HG03442 (cell line): ENCODE results near the gene DGCR8.
"Not testable (repeated sequence)": the region's sequence is repeated elsewhere in the genome, so short reads cannot be mapped to it uniquely, and the experiment has no call there.

Experiments
- ATAC-seq: cut with Tn5 transposase; IDR thresholded peaks from one replicate; pipeline ENCODE4 v1.9.1; 2021; ENCODE audit warnings: mild to moderate bottlenecking, moderate library complexity; ENCODE audit not compliant: unreplicated experiment

DGCR8 gene

GRCh38 chr22:20149257-20150250 lies 69.5 kb downstream of the DGCR8 start:
- ATAC-seq, result no peak

DNA sequence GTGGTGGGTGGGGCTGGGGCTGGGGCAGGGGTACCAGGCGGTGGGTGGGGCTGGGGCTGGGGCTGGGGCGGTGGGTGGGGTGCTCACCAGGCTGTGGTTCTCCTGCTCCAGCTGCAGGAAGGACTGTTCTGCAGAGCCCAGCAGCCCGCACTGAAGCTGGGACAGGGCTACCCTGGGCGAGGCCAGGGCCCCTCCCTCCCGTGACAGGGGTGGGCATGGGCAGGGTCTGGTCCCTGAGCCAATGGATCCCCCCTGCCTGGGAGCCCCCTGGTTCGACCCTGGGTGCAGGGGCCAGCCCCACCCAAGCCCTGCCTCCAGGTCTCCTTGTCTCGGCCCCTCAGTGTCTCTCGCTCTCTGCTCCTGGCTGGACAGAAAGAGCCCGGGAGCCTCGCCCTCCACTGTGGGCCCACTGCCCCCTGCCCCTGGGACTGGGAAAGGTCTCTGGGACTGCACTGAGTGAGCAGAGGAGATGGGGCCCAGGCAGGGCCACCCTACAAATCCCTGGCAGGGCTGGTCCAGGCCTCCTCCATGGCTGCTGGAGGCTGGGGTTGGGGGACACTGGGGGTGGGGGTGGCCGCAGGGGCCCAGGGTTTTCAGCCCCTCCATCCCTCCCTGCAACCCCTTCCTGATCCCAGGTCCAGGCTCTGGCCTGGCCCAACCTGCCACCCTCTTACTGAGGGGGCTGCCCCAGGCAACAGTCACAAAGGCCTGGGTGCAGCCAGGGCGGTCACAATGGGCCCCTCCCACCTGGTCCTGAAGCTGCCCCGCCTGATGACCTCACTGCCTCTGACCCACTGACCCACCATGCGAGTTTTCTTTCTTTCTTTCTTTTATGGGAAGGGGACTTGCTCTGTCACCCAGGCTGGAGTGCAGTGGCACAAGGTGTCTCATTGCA lies 70.6 kb downstream of the DGCR8 start, which contains the start of gene CCDC188:
Gene CCDC188 (minus strand): TSS at position 675 of the 895 bp plus-strand sequence. CDS start 69 bp downstream, at position 606.
- no peak for ATAC-seq

GRCh38 chr22:20151276-20151588 lies 71.2 kb downstream of the DGCR8 start:
- ATAC-seq, result no peak

- ATAC-seq, result no peak
Observed at GRCh38 chr22:20152464-20152890, 72.4 kb downstream of the DGCR8 start.

GRCh38 chr22:20153945-20154344 lies 73.9 kb downstream of the DGCR8 start:
- ATAC-seq, result no peak

DNA sequence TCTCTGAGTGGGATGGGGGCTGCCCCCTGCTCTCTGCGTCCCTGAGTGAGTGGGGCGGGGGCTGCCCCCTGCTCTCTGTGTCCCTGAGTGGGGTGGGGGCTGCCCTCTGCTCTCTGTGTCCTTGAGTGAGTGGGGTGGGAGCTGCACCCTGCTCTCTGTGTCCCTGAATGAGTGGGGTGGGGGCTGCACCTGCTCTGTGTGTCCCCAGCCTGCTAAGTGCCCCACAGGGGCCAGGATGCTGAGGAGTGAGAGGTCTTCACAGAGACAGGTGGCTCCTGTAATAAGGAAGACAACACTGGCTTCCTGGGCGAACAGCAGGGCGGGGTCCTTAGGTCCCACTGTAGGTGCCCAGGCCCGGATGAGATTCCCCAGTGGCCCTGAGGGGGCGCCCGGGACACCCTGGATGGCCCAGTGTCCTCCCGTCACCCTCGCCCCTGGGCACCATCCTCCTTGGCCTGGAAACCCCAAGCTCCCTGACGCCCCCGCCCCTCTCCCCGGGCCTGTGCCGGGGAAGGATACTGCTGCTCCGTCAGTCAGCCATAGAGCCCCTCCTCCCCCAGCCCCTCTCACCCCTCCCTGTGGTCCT lies 74.7 kb downstream of the DGCR8 start:
- ATAC-seq, result no peak

GRCh38 chr22:20155330-20156041 lies 75.4 kb downstream of the DGCR8 start:
- ATAC-seq, result no peak

DNA sequence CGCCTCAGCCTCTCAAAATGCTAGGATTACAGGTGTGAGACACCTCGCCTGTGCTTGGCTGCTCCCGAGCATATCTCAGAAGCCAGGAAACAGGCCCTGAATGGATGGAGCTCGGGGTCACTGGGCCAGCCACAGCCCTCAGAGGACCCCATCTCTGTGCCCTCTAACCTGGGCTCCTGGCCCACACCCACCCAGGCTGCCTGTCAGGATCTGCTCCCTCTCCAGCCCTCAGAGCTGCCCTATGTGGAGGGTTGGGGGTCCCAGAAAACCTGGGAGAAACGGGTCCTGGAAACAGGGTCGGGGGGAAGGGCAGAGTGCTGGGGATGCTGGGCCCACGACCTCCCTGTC lies 76.0 kb downstream of the DGCR8 start:
- no peak for ATAC-seq

DNA sequence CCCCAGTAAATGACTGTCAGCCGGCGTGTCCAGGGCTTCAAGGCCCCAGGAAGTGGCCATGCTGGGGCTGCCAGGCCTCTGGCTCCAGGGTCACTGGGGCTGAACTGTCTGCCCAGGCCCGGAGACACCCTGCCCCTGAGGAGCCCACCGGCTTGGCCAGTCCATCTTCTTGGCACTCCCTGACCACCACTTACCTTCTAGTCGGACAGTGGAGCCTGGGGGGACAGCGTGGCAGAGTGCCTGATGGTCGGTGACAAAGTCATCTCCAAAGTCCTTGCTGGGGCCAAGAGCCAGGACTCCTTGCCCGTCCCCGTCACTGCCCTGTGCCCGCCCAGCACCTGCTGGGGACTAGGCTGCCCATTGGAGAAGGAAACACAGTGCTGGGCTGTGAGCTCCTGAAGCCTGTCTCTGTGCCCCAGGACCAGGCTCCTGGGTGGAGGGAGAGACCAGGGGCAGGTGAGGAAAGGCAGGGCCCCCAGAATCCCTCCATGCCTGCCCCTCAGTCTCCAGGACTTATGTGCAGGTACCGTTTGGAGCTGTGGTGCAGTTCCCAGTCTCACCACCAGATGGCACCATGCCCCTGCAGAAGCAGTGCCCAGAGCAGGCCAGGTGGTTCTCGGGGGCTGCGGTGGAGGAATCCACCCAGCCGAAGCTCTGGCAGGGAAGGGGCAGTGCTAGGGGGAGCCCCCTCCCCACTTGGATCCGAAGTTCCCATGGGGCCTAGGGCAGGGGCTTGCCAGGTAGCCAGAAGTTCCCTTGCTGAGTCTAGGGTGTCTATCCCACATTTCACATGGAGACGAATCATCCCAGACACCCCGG lies 76.8 kb downstream of the DGCR8 start:
- ATAC-seq, result no peak

DNA sequence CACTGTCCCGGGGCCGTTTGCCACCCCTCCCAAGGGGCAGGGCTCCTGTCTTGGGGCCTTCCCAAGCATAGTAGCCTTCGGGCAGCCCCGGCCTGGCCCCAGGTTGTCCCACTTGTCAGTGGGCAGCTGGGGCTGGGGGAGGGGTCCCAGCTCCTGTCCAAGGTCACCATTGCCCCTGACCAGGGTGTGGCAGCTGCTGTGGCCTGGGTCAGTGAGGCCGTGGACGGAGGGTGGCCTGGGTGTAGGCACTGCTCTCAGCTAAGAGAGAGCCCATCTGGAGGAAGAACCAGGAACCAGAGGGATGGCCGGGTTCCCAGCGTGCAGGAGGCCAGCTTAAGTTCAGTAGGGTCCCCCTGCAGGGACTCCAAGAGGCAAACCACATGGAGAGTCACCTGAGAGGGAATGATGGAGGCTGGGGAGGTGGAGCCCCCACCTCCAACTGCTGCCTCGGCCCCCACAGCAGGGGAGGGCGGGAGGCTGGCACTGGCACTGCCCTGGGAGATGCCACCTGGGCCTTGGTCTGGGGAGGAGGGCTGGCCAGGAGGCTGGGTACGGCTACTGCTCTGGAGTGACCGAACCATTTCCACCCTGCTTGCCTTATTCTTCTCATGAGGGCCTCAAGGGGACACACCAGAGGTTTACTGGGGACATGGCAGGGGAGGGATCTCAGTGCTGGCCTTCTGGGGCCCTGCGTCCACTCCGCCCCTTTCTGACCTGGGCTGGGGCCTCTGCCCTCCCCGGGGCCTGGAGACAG lies 77.6 kb downstream of the DGCR8 start:
- no peak for ATAC-seq

DNA sequence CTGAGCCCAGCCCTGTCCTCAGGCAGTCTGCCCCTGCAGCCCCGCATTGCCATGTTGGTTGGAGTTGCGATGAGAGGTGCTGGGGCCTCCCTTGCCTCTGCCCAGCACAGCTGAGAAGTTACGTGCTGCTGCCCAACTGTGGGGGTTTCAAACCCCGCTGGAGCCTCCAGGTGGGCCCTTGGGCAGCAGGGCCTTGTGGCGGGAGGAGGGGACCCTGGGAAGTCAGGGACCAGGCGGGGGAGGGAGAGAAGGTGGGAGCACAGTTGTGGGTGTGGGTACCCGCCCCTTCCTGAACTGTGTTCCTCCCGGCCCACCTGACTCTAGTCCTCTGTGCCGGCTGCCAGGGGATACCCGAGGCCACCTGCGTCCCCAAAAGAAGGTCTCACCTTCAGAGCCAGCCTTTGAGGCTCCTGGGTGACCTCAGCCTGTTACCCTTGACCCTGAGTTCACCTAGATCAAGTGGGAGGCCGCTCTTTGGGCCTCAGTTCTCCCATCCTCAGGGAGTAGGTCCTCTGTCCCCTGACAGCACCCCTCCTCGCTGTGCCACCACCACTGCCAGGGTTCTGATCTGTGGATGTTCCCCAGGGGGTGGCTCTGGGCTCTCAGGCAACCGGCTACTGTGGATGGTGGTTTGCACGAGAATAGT lies 78.5 kb downstream of the DGCR8 start:
- no peak for ATAC-seq

GRCh38 chr22:20159076-20159475 lies 79.0 kb downstream of the DGCR8 start:
- ATAC-seq, result no peak

DNA sequence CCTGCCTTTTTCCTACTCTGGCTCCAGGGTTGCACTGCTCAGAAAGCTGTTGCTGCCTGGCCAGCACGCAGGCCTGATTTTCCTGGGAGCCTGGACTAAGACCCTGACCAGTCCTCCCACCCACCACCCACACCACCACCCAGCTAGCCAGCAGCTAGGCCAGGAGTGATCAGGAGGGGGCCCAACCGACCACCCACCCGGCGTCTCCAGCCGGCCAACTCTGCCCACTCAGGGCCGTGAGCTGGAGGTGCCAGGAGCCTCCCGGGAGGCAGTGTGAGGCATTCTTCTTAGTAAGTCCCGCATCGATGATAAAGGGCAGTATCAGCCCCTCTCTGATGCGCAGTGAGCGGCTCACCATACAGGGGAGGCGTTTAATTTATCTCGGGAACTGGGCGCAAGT lies 79.5 kb downstream of the DGCR8 start:
- ATAC-seq, result not testable (repeated sequence)

DNA sequence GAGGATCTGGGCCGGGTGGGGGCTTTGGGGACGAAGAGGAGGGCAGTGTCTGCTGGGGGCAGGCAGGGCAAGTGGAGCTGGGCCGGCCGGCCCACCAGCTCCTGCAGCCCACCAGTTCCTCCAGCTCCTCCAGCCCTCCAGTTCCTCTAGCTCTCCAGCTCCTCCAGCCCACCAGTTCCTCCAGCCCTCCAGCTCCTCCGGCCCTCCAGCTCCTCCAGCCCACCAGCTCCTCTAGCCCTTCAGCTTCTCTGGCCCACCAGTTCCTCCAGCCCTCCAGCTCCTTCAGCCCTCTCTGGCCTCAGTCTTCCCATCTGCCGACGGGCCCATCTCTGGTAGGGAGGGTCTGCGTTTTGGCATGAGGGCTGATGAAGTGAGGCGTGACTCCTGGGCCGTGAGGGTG lies 80.0 kb downstream of the DGCR8 start:
- no peak for ATAC-seq
